GM18499 (cell line): Measurements from ENCODE around the gene RFTN1.

ENCODE experiments used
- ATAC-seq: cut with Tn5 transposase; IDR thresholded peaks from one replicate; pipeline ENCODE4 v1.9.1; 2021; ENCODE audit warnings: moderate number of reproducible peaks; ENCODE audit not compliant: insufficient read depth, unreplicated experiment

Gene RFTN1

DNA sequence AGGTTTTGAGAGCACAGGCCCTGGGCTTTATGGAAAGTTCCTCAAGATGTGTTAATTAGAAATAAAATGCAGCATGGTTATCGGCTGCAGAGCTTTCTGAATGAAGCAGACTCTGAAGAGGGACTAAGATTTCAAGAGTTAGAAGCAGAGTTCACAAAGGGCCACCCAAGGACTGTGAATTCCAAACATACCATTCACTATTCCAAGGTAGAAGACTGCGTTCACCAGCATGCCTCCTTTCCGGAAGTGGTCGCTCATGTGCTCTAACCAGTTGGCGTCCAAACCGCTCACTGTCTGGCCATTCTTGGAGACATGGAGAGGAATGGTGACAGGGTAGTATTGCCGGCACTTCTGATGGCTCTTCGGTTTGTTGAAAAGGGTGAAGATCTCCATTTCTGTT is 143.6 kb downstream of the RFTN1 start:
- no peak for ATAC-seq

DNA sequence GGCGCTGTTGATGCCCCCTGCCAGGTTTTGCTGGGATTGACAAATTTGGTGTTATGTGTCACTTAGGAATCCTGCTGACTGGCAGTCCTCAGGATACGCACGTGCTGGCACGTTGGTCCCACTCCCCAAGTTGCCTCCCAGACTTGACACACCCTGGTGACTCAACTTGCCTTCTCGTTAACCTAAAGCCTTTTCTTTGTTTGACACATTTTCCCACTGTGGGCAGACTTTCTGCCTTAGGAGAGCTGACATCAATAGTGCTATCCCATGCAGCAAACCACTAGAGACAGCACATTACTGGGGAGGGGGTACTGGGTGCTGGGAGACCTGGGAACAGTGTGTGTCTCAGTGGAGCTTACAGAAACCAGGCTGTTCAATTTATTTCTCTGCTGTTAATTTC is 144.2 kb downstream of the RFTN1 start:
- no peak for ATAC-seq

DNA sequence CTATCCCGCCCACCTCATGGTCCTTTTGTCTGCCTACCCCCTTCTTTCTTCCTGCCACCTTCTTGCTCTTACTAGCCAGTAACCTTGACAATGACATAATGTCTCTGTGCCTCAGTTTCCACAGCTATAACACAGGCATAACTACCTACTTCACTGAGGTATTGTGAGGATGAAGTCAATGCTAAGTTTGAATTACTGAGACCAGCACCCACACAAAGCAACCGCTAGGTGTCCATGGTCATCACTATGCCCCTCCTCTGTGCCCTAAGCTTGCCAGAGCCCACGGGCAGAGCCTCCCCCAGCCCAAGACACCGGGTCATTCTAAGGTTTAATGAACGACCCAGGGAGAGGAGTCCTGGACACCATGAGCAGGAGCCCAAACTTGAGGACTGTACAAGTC is 146.9 kb downstream of the RFTN1 start:
- ATAC-seq, result no peak

DNA sequence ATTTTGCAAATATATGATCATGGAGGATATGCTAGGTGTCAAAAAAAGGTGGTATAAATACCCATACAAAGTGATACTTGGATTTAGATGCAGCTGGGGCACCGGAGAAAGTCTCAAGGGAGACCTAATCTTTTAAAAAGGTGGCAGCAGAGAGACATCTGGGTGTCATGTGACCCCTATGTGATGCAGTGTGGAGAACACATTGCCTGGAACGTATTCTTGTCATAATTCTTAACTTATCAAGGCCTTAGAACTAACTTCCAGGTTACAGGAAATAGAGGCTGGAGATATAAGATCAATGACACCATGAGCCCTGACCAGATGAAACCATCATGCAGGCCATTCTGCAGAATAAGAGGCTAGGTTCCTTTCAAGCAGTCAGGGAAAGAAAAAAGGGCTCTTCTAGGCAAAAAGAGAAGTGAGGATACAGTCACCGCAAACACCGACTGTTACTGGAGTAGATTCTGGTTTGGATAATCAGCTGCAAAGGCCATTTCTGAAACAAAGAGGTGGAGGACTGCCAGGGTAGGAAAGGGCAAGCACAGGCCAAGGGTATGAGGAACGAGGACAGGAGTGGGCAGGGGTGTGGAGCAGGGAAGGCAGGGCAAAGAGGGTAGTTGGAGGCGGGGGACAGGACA is 147.9 kb downstream of the RFTN1 start:
- ATAC-seq, result no peak

DNA sequence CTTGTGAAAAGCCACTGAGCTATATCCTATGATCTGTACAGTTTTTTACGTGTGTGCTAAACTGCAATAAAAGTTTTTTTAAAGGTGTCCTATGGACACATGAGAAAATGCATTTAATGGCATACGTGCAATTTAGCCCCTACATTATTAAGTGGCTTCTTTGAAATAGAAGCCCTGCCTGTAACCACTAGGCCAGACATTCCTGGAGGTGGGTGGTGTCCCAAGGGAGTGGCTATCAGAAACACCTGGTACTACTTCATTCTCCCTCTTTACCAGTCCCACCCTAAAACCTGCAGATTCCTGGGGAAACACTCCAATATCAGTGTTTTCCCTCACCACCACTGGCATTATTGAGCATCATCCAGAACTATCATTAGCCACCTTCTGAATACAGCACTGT is 148.5 kb downstream of the RFTN1 start:
- ATAC-seq, result no peak

DNA sequence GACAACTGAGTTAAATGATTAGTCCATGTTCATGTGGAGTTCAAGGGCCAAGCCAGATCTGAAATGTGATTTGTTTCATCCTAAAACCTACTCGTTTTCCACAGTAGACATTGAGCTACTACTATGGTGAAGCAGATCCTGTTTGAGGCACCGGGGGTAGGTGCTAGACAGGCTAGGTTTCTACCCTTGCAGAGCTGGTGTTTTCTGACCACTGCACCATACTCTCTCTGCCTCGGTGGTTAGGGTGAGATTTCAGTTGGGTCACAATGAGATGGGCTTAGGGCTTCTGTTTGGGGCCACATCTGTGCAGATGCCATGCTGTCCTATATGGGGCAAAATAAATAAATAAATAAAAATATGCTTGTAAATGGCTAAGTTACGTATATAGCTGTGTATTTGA is 149.2 kb downstream of the RFTN1 start:
- ATAC-seq, result no peak

DNA sequence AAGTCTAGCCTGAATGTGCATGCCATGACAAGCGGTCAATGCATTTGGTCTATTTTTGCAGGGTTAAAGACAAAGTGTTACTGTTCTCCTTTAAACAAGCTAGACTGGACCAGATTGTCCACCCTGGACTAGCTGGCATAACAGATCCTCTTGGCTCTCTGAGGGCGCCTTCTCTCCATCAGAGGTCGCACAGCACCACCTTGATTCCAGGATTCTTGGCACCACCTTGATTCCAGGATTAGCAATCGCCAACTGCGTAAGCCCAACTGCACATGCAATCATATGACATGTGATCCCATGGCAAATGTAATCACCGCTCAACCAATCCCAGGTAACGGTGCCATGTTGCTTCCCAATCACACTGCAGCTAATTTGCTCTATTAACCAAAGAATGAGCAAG is 149.9 kb downstream of the RFTN1 start:
- ATAC-seq, result no peak

DNA sequence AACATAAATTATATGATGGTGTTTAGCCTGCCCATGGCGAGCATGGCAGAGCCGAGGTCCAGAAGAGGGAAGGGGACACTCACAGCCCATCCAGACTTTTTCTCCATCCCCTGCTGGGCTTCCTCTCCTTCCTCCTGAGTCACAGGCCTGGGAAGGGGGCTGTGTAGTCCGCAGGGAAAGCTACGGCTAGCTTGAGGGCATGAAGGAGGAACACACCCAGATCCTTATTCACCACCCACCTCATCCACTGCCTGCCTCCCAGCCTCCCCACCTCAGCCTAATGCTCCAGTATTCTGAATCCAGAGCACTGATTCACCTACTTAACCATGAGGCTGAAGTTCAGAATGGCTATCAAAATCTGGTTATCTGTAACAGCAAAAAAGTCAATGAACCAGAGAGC is 150.7 kb downstream of the RFTN1 start:
- ATAC-seq, result no peak

DNA sequence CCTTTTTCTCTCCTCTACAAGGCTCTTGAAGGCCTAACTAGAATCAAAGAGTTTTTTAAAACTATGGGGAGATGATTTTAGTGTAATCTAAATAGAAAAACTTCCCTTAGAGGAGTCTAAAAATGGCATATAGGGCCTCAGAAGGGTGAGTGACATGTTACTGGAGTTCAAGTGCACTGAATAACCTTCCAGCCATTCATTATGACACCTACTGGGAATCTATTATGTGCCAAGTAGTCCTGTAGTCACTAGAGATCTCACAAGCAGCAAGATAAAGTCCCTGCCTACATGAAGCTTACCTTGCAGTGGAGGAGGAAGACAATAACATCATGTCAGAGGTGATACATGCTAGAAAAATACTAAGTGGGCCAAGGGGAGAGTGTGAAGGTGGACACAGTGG is 152.4 kb downstream of the RFTN1 start:
- no peak for ATAC-seq

DNA sequence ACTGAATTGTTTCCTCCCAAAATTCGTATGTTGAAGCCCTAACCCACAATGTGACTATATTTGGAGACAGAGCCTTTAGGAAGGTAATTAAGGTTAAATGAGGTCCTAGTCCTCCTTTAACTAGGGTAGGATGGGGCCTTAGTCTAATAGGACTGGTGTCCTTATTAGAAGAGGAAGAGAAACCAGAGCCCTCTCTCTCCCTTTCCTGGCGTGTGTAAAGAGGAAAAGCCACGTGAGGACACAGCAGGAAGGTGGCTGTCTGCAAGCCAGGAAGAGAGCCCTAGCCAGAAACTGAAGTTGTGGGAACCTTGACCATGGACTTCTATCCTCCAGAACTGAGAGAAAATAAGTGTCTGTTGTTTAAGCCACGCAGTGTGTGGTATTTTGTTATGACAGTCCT is 154.2 kb downstream of the RFTN1 start:
- no peak for ATAC-seq

DNA sequence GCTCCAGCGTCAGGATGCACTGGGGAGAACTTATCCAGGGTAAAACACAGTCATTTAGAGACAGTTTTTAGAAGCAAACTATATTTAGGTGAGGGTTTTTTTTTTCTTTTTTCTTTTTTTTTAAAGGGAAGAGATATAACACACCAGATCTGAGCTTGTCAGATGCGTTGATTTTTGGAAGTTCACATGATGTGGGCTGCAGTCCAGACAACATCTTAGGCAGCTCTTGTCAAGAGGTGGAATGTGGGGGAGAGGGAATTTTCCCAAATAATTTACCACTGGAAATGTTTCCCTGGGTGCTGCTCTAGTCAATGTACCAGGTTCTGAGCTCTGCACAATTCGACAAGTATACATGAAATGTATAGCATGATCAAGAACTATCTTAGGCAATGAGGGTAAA is 155.2 kb downstream of the RFTN1 start:
- ATAC-seq, result no peak

DNA sequence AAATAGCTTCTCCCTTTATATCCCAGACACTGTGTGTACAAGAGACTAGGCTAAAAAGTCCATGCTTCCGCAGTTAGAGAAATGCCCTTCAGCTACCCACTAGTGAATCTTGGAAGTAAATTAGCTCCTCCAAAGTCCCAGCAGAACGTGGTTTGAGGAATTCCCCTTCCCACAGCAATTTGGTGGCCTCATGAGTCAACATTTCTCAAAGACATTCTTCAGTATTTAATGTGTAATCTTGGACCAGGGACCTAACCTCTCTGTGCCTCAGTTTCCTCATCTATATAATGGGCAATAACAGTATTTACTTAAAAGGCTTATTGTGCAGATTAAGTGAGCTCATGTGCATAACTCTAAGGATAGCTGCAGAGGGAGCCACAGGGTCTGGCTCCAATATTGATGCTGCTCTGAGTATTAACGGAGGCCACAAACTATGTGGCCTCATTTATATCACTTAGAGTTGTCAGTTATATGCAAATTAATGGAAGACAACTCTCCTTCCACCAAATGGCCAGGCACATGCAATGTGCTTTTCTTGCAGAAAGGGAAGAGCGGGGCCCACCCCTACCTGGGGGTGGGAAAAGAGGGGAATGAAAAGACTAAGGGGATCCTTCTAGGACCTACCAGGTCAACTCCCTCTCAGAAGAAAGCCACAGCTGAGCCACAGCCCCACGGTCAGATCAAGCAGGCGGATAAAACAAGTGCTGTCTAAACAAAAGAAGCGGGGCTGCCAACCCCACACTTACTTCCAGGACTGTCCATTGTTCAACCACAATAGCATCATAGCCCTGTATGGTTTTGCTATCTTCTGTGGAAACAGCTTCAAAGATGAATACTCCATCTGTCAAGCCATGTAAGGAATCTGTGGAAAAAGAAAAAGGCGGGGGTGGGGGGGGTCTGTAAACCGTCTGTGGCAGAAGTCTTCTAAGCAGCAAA is 156.0 kb downstream of the RFTN1 start:
- ATAC-seq, result no peak

DNA sequence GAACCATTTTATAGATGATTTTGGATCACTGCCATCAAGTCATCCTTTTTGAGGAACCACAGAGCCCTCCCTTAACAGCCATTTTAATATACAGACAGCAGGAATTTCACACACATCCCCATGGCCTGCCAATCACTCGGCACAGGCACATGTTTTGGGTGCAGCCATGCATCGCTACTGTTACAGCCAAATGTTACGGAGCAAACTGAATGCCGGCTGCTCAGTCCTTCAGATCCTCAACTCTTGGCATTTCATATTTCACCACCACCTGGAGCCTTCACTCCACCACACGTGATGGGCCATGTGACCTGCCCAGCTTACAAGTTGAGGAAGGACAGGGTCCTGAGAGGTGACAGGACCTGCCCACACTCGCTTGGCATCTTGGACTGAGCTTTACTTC is 157.7 kb downstream of the RFTN1 start:
- no peak for ATAC-seq

DNA sequence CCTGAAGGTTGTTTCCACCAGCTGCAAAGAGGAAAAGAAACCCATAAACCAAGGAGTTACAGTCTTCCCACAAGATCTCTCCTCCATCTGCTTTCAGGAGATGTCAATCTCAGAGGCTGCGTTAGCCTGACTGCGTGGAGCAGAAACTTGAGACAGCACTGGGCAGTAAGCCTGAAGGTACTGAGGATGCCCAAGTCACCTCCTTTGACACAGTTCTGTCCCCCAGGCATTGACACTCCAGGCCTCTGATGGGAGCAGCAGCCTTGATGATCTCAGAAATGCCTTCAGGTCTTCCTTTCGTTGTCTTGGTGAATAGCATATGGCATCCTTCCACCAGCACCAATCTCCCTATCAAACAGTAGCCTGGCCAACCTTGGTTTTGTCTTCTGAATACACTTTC is 159.2 kb downstream of the RFTN1 start:
- ATAC-seq, result no peak

DNA sequence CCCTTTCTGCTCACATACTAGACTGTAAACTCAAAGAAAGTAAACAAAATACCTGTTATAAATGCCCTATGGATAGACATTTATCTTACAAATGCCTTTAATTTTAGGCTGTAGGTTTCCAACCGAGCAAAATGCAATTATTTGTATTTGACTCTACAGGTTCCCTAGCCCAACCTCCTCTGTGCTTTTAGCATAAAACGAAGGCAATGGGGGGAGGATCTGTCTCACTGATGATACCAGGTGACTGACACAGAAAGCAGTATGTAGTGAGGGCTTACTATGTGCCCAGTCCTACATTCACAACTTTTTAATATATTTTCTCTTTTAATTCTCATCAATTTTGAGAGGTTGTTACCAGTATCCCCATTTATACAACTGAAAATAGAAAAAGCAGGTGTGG is 161.1 kb downstream of the RFTN1 start:
- ATAC-seq, result no peak

DNA sequence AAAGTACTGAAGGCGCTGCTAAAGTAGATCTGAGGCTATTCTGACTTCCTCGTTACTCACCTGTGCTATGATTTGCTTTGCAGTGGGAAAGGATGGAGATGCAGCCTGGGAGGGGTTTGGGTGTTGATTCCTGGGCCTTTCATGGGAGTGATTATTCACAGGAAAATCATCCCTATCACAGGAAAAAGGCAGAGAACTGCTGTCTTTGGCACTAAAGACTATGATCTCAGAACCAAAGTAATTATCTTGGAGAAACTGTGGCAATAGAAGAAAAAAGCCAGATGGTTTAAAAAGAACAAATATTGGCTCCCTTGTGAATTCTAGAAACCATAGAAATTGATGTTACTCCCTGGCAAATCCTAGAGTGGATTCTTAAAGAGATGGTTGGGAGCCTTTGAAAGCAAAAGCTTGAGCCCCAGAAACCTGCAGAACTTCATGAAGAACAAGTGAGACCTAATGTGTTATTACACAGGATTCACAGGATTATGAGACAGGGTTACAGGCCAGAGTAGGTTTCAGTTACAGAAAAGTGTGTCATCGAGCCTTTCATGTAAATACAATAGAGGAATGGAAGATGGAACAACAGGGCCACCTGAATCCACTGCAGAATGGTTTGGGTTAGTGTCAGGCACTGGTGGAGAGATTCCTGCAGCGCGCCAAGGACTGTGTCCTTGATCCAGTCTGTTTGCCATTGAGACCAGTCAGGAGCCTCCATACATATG is 162.7 kb downstream of the RFTN1 start:
- no peak for ATAC-seq

DNA sequence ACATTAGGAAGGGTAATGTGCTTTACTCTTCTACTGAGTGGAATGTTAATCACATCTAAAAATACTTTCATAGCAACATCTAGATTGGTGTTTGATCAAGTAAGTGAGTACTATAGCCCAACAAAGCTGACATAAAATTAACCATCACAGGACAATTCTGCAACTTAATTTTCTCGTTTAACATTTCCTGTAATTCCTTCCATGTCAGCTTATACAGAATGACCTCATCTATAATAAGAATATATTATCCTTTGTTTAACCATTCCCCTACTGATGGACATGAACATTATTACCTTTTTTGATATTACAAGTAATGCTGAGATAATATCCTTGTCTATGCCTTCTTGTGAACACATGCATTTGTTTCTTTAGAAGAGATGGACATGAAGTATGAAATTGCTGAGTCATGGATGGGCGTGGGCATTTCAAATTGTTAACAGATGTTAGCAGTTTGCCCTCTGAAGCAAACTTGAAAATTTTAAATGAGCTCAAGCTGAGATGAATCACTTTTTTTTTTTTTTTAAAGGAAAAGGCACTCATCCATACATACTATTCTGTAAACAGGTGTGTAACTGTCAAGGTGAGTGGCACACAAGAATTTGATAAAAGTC is 163.4 kb downstream of the RFTN1 start:
- no peak for ATAC-seq

DNA sequence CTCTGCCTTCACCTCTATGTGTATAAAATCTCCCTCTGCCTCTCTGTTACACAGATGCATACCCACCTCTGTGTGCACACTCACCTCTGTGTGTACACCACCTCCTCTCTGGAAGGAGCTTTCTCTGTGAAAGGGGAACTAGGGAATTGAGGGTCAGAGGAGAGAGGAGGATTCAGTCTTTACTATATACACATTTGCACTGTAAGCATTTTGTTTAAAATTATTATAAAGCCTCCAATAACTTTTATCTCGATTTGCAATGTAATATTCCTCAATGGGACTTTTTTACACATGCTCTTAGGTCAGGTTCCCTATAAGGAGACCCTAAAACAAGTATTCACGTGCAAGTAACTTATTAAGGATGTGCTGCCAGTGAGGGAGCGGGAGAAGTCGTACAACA is 166.0 kb downstream of the RFTN1 start:
- ATAC-seq, result no peak

DNA sequence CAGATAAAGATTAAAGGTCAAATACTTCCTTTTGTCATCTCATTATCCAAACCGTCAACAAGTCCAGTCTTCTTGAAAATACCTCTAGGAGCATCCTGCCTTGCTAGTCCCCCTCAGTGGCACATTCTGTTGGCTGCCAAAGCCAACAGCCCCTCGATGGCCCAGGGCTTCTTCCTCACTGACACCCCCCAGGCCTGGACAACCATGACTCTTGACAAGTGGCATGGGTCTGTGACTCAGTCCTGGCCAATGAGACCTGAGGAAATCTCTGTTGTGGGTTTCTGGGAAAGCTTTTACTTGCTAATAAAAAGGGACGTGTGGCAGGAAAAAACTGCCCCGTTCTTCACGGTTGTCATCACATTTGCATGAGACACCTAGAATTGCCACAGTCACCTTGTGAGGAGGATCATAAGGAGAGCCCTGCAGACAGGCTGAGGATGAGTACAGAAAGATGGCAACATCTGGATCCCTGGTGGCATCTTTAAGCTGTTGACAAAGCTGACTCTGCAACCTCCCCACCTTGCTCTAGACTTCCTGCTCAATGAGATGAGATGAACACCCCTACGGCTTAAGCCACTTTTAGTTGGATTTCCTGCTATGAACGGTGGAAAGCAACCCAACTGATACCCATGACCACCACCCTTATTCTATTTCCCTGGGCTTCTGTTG is 167.0 kb downstream of the RFTN1 start:
- ATAC-seq, result no peak

DNA sequence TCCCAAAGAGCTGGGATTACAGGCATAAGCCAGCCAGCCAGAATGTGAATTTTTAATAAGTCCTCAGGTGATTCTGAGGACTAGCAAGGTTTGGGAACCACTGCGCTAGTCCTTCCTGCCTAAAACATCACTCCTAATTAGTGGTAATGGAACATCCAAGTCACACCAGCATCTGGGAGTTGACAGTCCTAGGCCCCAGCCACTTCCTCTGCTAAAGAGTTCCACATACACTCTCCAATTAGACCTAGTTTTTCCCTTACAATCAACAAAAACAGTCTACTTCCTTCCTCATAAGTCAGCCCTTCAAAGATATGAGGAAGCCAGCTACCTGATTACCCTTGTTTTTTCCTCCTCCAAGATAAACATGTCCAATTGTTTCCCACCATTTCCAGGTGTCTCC is 170.4 kb downstream of the RFTN1 start:
- ATAC-seq, result no peak
